OCI-LY3 (cell line): ENCODE data around the gene SNX30.

ENCODE experiments used
- H2AFZ ChIP-seq: fragments of 200-600, 300-600 bp; shearing (Covaris generic); 2 replicates; pipeline ENCODE4 v1.6.0; 2014; ENCODE audit warnings: antibody characterized with exemption, low read depth, low read length
- H3K27ac ChIP-seq: fragments of 200-600, 300-600 bp; sonication (generic); 2 replicates; pipeline ENCODE4 v1.5.1; 2014; ENCODE audit warnings: mild to moderate bottlenecking, low read length, moderate library complexity, mixed read lengths
- H3K27me3 ChIP-seq: fragments of 200-600, 300-600 bp; sonication (generic); 2 replicates; pipeline ENCODE4 v1.6.1; 2014; ENCODE audit warnings: low read depth, low read length, mixed read lengths
- H3K36me3 ChIP-seq: fragments of 200-600, 300-600 bp; sonication (generic); replicated peaks from 2 replicates; pipeline ENCODE3; 2014; ENCODE audit warnings: low read depth, low read length, mixed read lengths
- H3K4me1 ChIP-seq: fragments of 300-600, 200-600 bp; sonication (generic); 2 replicates; pipeline ENCODE4 v1.6.1; 2014; ENCODE audit warnings: low read length, mixed read lengths
- H3K4me2 ChIP-seq: fragments of 200-600, 300-600 bp; sonication (generic); 2 replicates; pipeline ENCODE4 v1.6.1; 2014; ENCODE audit warnings: low read length, mixed read lengths
- H3K4me3 ChIP-seq: fragments of 300-600, 200-600 bp; sonication (generic); 2 replicates; pipeline ENCODE4 v1.5.1; 2014; ENCODE audit warnings: antibody characterized with exemption, mild to moderate bottlenecking, low read length, moderate library complexity
- H3K79me2 ChIP-seq: fragments of 300-600, 200-600 bp; shearing (Covaris generic); 2 replicates; pipeline ENCODE4 v1.6.1; 2014; ENCODE audit warnings: mild to moderate bottlenecking, low read length, mixed read lengths
- H3K9ac ChIP-seq: fragments of 300-600, 200-600 bp; shearing (Covaris generic); 2 replicates; pipeline ENCODE4 v1.6.0; 2014; ENCODE audit warnings: mild to moderate bottlenecking, low read length, moderate library complexity
- H3K9me3 ChIP-seq: fragments of 200-600, 300-600 bp; shearing (Covaris generic); 2 replicates; pipeline ENCODE4 v1.6.1; 2014; ENCODE audit warnings: low read length, mixed read lengths; ENCODE audit not compliant: insufficient read depth
- H4K20me1 ChIP-seq: fragments of 200-600, 300-600 bp; sonication (generic); 2 replicates; pipeline ENCODE4 v1.6.1; 2016; ENCODE audit warnings: low read length, mixed read lengths; ENCODE audit not compliant: insufficient read depth
- EZH2phosphoT487 ChIP-seq: fragments of 200-600 bp; shearing (Covaris generic); IDR thresholded peaks from 2 replicates; pipeline ENCODE4 v1.6.1; 2018; ENCODE audit warnings: antibody characterized with exemption, mixed run types, low read depth
- TF ChIP-seq, protein P1 (sequence below): fragments of 200-600, 300-600 bp; sonication (generic); IDR thresholded peaks from 2 replicates; pipeline ENCODE4 v1.5.1; 2014; ENCODE audit warnings: antibody characterized with exemption, low read length, low read depth

The SNX30 gene

DNA sequence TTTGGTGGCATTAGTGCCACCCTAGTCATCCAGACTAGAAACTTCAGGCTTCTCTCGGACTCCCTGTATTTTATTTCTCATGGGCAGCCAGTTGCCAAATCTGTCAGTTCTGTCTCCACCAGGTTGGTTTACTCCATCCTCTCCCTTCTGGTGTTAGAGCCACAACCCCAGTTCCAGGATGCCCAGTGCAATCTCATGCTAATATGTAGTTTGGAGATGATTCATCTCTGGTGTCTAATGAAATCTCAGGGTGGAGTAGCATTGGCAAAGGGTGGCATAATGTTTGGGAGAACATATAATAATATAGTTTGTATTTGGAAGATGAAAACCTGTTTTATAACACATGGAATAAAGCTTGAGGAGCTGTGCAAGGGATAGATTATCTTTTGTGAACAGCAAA lies 109.9 kb downstream of the SNX30 start:
- TF ChIP-seq, protein P1, sequence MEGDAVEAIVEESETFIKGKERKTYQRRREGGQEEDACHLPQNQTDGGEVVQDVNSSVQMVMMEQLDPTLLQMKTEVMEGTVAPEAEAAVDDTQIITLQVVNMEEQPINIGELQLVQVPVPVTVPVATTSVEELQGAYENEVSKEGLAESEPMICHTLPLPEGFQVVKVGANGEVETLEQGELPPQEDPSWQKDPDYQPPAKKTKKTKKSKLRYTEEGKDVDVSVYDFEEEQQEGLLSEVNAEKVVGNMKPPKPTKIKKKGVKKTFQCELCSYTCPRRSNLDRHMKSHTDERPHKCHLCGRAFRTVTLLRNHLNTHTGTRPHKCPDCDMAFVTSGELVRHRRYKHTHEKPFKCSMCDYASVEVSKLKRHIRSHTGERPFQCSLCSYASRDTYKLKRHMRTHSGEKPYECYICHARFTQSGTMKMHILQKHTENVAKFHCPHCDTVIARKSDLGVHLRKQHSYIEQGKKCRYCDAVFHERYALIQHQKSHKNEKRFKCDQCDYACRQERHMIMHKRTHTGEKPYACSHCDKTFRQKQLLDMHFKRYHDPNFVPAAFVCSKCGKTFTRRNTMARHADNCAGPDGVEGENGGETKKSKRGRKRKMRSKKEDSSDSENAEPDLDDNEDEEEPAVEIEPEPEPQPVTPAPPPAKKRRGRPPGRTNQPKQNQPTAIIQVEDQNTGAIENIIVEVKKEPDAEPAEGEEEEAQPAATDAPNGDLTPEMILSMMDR = no peak
- TF ChIP-seq EZH2phosphoT487 = no peak
- H3K9ac ChIP-seq = no peak overlapping the region
- H3K9me3 ChIP-seq = no peaks in the 10 kb centered on the region
- peaks cover 3% of the 10 kb centered on the region for H3K36me3 ChIP-seq
- H3K4me2 ChIP-seq = peak overlapping the region; percentile 96; the same call in 1 of the 2 replicates
- H3K4me3 ChIP-seq = no peak overlapping the region
- no peak overlapping the region for H3K27ac ChIP-seq
- H4K20me1 ChIP-seq = peaks cover 2% of the 10 kb centered on the region; the same call in 1 of the 2 replicates
- 0 out of 2 replicates have a peak, but pooled peaks cover 7% of the 10 kb centered on the region for H3K27me3 ChIP-seq
- H3K79me2 ChIP-seq = no peaks in the 10 kb centered on the region
- peaks cover 74% of the 10 kb centered on the region for H3K4me1 ChIP-seq
- H2AFZ ChIP-seq = no peak overlapping the region

DNA sequence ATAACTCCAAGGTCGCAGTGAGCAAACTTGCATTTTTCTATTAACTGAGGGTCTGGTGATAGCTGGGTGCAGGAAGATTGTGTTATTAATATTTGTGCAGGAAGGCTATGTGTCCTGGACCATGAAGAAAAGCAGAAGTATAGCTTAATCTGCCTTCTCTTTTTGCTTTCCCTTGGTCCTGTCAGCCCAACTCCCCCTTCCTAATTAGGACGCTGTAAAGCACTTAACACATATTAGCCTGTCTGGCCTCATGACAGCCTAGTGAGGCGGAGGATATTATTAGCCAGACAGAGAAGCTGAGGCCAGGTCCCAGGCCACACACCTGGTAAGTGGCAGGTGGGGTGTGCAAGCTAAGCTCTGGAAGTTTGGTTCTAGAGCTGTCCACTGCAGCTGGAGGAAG lies 110.6 kb downstream of the SNX30 start:
- peak overlapping the region; percentile 96 for H3K4me2 ChIP-seq
- H3K36me3 ChIP-seq = peaks cover 3% of the 10 kb centered on the region
- H4K20me1 ChIP-seq = peaks cover 2% of the 10 kb centered on the region; the same call in 1 of the 2 replicates
- 0 out of 2 replicates have a peak, but pooled peaks cover 7% of the 10 kb centered on the region for H3K27me3 ChIP-seq
- peaks cover 74% of the 10 kb centered on the region for H3K4me1 ChIP-seq
- peak overlapping the region; percentile 34; the same call in 1 of the 2 replicates for H3K27ac ChIP-seq
- no peak overlapping the region for H2AFZ ChIP-seq
- no peaks in the 10 kb centered on the region for H3K9me3 ChIP-seq
- H3K4me3 ChIP-seq = peak overlapping the region; percentile 13; the same call in 1 of the 2 replicates
- TF ChIP-seq, protein P1 = no peak
- TF ChIP-seq EZH2phosphoT487 = no peak
- no peaks in the 10 kb centered on the region for H3K79me2 ChIP-seq
- peak overlapping the region; percentile 33; the same call in 1 of the 2 replicates for H3K9ac ChIP-seq

DNA sequence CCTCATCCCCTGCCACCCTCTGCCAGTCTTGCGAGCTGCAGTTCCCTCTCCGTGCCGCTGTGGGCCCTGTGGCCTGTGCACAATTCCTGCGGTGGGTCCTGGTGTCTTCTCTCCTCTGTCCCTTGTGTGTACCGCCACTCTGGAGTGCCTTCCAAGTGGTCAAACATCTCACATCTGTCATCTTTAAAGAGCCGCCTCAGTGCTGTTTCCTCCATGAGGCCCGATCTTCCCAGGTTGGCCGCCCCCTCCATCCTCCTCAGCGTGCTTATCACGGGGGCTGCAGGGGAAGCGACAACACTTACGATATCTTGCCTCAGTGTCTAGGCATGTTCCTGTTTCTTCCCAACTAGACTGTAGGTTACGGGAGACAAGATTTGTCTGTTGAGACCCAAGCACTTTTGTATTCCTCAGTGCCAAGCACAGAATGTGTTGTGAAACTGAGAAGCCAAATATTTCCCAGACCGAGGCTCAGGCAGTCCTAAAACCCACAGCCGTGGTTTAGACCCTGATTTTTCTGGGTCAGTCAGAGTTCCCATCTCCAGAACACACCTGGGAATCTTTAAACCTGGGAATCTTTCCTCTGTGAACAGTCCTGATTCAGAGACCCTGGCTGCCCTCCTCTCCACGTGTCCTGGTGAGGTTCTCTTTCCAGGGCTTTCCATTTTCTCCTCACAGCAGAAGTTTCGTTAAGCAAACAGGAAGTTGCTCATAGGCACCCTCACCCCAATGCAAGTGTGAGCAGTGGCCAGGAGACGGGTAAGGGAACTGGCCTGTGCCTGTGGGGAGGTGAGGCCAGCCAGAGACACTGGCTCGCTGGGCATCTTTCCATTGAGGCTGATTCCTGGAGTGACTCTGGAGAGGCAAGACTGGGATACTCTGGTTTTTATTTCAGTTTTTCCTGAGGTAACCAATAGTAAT lies 111.3 kb downstream of the SNX30 start:
- Histone ChIP-seq H3K4me1 (peaks cover 78% of the 10 kb centered on the region), H3K36me3 (peaks cover 3% of the 10 kb centered on the region), H3K9me3 (no peaks in the 10 kb centered on the region), H3K27ac (peak overlapping the region; percentile 96; the same call in 1 of the 2 replicates), H3K27me3 (0 out of 2 replicates have a peak, but pooled peaks cover 7% of the 10 kb centered on the region), H4K20me1 (peaks cover 2% of the 10 kb centered on the region; the same call in 1 of the 2 replicates), H3K4me3 (peak overlapping the region; percentile 13; the same call in 1 of the 2 replicates), H3K79me2 (no peaks in the 10 kb centered on the region), H3K4me2 (peak overlapping the region; percentile 96), H3K9ac (peak overlapping the region; percentile 33; the same call in 1 of the 2 replicates), H2AFZ (no peak overlapping the region)
- TF ChIP-seq, protein P1 = no peak
- TF ChIP-seq EZH2phosphoT487 = no peak

DNA sequence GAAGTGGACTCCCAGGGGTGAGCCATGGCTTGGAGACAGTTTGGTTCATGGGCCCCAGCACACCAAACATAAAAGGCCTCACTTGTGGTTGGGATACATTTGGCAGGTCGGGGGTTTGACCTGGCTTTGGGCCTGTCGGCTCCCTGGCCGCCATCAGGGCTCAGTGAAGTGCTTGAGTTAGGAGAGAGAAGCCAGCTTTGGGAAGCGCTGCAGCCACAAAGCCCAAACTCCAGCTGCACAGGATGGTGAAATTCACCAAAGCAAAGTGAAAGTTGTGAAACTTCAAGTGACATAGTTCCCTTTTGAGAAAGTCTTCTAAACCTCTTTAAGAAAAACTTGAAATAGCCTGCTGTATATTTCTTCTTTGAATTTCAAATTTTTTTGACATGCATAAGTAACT lies 112.7 kb downstream of the SNX30 start:
- 0 out of 2 replicates have a peak, but pooled peaks cover 7% of the 10 kb centered on the region for H3K27me3 ChIP-seq
- no peak for TF ChIP-seq EZH2phosphoT487
- TF ChIP-seq, protein P1 = no peak
- H3K9me3 ChIP-seq = no peaks in the 10 kb centered on the region
- peaks cover 86% of the 10 kb centered on the region for H3K4me1 ChIP-seq
- peaks cover 2% of the 10 kb centered on the region; the same call in 1 of the 2 replicates for H4K20me1 ChIP-seq
- H3K79me2 ChIP-seq = no peaks in the 10 kb centered on the region
- H3K9ac ChIP-seq = peak overlapping the region; percentile 64; the same call in 1 of the 2 replicates
- peak overlapping the region; percentile 96 for H3K27ac ChIP-seq
- H3K36me3 ChIP-seq = peaks cover 3% of the 10 kb centered on the region
- H3K4me3 ChIP-seq = peak overlapping the region; percentile 68
- H2AFZ ChIP-seq = no peak overlapping the region
- peak overlapping the region; percentile 96 for H3K4me2 ChIP-seq
